ENCODE results near the gene BCL2L12. TPM values are rescaled to one million over a fixed set of nuclear protein-coding genes. Genes with fewer than 3 reads are reported as not detected.
"Not testable (repeated sequence)": the region's sequence is repeated elsewhere in the genome, so short reads cannot be mapped to it uniquely, and the experiment has no call there.

The BCL2L12 gene
- total and polyA plus RNA-seq, 10 donors, result 7.8 to 36.7 (median 21.7) TPM

DNA sequence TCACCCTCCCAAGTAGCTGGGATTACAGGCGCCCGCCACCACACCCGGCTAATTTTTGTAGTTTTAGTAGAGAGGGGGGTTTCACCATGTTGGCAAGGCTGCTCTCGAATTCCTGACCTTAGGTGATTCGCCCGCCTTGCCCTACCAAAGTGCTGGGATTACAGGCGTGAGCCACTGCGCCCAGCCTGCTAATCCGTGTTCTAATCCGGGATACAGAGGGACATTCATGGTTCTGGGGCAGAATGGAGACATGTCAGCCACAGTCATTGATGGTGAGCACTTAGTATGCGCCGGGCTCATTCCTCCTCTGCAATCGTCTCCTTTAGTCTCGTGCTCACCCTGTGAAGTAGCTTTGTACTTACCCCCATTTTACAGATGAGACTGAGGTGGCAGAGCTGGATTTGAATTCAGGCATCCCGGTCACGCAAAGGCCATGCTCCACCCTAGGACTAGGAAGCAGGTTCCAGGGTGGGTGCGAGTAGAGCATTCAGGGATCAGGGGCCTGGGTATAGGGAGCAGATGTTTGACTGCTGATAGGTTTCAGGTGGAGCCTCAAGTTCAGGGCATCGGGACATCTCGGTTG is 34.0 kb upstream of the BCL2L12 start:
- Histone ChIP-seq H3K27me3 (replicated peaks in 1 of 7) (no peaks in the 10 kb centered on the region), H3K4me3 (no peak overlapping the region), H3K9me3 (no peaks in the 10 kb centered on the region), H3K27ac (peak overlapping the region in 4 of 8 donors; percentile 43 to 61 (median 52)), H3K4me1 (peaks cover 3 to 60% (median 23%) of the 10 kb centered on the region in 6 donors), H3K36me3 (peaks cover 0 to 35% (median 3%) of the 10 kb centered on the region in 6 donors)
- no peak for DNase-seq
- intact Hi-C loops (cut with DNase I; ENCODE audit: low total_unique reads), result no loop called here
- WGBS, 5 donors, result 89 to 93% (median 89%) methylated on average over 19 of the region's 19 CpGs
- TF ChIP-seq POLR2AphosphoS5 (IDR thresholded peaks at IDR 0.05), result peak in 1 of 3 donors; percentile 35
- TF ChIP-seq, protein P1, sequence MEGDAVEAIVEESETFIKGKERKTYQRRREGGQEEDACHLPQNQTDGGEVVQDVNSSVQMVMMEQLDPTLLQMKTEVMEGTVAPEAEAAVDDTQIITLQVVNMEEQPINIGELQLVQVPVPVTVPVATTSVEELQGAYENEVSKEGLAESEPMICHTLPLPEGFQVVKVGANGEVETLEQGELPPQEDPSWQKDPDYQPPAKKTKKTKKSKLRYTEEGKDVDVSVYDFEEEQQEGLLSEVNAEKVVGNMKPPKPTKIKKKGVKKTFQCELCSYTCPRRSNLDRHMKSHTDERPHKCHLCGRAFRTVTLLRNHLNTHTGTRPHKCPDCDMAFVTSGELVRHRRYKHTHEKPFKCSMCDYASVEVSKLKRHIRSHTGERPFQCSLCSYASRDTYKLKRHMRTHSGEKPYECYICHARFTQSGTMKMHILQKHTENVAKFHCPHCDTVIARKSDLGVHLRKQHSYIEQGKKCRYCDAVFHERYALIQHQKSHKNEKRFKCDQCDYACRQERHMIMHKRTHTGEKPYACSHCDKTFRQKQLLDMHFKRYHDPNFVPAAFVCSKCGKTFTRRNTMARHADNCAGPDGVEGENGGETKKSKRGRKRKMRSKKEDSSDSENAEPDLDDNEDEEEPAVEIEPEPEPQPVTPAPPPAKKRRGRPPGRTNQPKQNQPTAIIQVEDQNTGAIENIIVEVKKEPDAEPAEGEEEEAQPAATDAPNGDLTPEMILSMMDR (IDR thresholded peaks at IDR 0.05 in 8 of 11, conservative IDR thresholded peaks at IDR 0.05 in 3 of 11), result no peak
- no peak for TF ChIP-seq POLR2A (IDR thresholded peaks at IDR 0.05)

DNA sequence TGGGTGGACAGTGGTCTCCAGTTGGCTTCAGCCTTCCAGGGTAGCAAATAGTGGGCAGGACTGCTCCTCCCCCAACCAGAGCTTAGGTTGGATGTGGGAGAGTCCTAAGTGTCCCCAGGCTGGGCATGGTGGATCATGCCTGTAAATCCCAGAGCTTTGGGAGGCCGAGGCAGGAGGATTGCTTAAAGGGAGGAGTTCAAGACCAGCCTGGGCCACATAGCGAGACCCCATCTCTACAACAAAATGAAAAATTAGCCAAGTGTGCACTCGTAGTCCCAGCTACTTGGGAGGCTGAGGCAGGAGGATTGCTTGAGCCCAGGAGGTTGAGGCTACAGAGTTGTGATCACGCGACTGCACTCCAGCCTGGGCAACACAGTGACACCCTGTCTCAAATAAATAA is 33.2 kb upstream of the BCL2L12 start:
- peaks cover 3 to 67% (median 28%) of the 10 kb centered on the region in 6 donors for H3K4me1 ChIP-seq
- DNase-seq, result no peak
- peaks cover 0 to 27% (median 0%) of the 10 kb centered on the region in 6 donors for H3K36me3 ChIP-seq
- H3K27me3 ChIP-seq (replicated peaks in 1 of 7), result no peaks in the 10 kb centered on the region
- 85 to 96% (median 93%) methylated on average over 5 of the region's 5 CpGs for WGBS, 5 donors
- no peaks in the 10 kb centered on the region for H3K9me3 ChIP-seq
- TF ChIP-seq, protein P1 (IDR thresholded peaks at IDR 0.05 in 8 of 11, conservative IDR thresholded peaks at IDR 0.05 in 3 of 11), result no peak
- TF ChIP-seq POLR2AphosphoS5 (IDR thresholded peaks at IDR 0.05) (peak in 1 of 3 donors; percentile 11), POLR2A (IDR thresholded peaks at IDR 0.05) (no peak)
- no peak overlapping the region for H3K4me3 ChIP-seq
- intact Hi-C loops (cut with DNase I; ENCODE audit: low total_unique reads), result no loop called here
- no peak overlapping the region for H3K27ac ChIP-seq

DNA sequence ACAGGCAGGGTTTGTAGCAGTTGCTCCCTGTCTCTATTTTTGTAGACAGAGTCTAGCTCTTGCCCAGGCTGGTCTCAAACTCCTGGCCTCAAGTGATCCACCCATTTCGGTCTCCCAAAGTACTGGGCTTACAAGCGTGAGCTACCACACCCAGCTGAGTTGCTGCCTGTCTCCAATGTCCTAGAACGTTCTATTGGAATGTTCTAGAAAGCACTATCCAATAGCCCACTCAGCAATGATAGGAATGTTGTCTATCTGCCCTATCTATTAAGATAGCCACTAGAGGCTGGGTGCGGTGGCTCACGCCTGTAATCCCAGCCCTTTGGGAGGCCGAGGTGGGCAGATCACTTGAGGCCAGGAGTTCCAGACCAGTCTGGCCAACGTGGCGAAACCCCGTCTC is 32.5 kb upstream of the BCL2L12 start:
- peak overlapping the region in 1 of 8 donors; percentile 26 for H3K27ac ChIP-seq
- peak in 2 of 3 donors; percentile 28 to 48 for TF ChIP-seq POLR2AphosphoS5 (IDR thresholded peaks at IDR 0.05)
- intact Hi-C loops (cut with DNase I; ENCODE audit: low total_unique reads); H3K9me3 ChIP-seq; H3K27me3 ChIP-seq (replicated peaks in 1 of 7); DNase-seq; H3K4me3 ChIP-seq: not testable (repeated sequence)
- peaks cover 0 to 21% (median 0%) of the 10 kb centered on the region in 6 donors for H3K36me3 ChIP-seq
- WGBS, 5 donors, result 77 to 98% (median 84%) methylated on average over 7 to 9 of the region's 9 CpGs
- H3K4me1 ChIP-seq, result peaks cover 3 to 74% (median 35%) of the 10 kb centered on the region in 6 donors

DNA sequence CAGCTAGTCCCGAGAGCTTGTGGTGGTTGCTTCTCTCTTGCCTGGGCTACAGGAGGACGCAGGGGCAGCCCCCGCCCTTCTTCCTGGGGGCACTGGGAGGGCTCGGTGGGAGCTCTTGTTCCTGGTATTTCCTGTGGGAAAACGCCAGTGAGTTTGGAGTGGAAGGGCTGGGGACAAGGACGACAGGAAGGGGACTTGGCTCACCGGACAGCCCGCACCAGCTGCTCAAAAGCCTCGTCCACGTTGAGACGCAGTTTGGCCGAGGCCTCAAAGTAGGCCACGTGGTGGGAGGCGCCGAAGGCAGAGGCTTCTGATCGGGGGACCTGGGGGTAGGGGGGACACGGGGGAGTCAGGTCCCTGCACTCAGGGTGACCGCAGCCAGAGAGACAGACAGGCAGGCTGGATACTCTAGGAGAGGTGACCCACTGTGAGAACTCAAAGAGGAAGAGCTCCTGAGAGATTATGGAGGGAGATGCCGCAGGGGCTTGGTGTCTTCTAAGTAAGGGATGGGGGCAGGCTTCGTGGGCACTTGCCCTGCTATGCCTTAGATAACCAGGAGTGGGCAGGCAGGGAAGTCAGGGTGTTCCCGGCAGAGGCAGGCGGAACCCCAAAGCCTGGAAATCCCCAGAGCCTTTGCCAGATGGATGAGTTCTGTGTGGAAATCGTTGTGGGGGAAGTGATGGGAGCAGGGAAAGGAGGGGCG is 30.1 kb upstream of the BCL2L12 start:
- Histone ChIP-seq H3K27me3 (replicated peaks in 1 of 7) (no peaks in the 10 kb centered on the region), H3K4me3 (no peak overlapping the region), H3K4me1 (peaks cover 7 to 89% (median 50%) of the 10 kb centered on the region in 6 donors), H3K9me3 (no peaks in the 10 kb centered on the region), H3K36me3 (peaks cover 0 to 8% (median 0%) of the 10 kb centered on the region in 6 donors), H3K27ac (peak overlapping the region; percentile 51 to 98 (median 74))
- DNase-seq, result no peak
- TF ChIP-seq POLR2AphosphoS5 (IDR thresholded peaks at IDR 0.05), result peak; percentile 48 to 68 (median 66)
- no peak for TF ChIP-seq POLR2A (IDR thresholded peaks at IDR 0.05)
- TF ChIP-seq, protein P1 (IDR thresholded peaks at IDR 0.05 in 8 of 11, conservative IDR thresholded peaks at IDR 0.05 in 3 of 11), result peak in 2 of 11 experiments; percentile 33 to 41
- 48 to 67% (median 54%) methylated on average over 24 of the region's 24 CpGs for WGBS, 5 donors
- intact Hi-C loops (cut with DNase I; ENCODE audit: low total_unique reads), result no loop called here

Data from spleen (tissue), 11 donors.